D341Med (cell line): ENCODE measurements around the gene MMAB.

Experiments
- DNase-seq: peaks from one replicate; pipeline ENCODE4 v3.0.0; 2012; ENCODE audit warnings: low spot score

The MMAB gene

GRCh38 chr12:109538191-109538863 is 35.0 kb downstream of the MMAB start:
- no peak for DNase-seq

GRCh38 chr12:109537136-109537535 is 36.2 kb downstream of the MMAB start:
- DNase-seq, result no peak

- no peak for DNase-seq
Observed at GRCh38 chr12:109535863-109536250, 37.4 kb downstream of the MMAB start.

DNA sequence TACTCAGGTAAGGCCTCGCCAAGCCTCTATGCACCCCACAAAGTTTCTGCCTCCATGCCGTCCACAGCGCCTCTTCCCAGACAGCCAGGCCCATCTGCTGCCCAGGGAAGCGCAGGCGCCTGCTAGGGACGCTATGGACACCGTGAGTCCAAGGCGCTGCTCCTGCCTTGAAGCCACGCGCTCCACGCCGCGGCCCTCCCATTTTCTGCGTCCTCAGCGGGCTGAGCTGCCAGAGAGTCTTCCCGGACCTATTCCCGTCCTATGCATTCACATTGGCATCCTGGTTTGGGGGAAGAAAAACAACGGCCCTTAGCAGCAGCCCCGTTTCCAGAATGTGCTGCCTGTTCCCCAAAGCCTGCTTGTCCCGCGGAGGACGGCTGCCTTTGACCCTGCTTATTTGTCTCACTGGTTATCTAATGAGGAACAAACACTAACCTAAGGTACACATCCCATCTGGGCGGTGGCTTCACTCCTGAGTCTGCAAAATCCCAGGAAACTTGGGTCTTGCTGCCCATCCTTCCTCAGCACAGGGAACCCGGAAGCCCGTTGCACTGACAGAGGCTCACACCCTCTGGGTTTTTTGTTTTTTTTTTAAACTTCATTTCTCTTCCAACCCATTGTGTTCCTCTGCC is 38.0 kb downstream of the MMAB start:
- no peak for DNase-seq

DNA sequence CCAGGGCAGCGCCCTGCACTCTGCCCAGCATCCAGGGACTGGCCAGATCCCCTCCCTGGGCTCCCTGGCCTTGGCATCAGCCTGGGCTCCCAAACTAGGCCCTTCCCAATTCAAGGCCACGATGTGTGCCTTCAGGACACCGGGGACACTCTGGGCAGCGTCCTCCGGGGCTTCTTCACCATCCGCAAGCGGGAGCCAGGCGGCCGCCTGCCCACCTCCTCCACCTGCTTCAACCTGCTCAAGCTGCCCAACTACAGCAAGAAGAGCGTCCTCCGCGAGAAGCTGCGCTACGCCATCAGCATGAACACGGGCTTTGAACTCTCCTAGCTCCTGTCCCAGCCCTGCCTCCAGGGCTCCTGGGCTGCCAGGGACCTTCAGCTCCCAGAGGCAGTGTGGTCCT is 38.8 kb downstream of the MMAB start:
- DNase-seq, result no peak

DNA sequence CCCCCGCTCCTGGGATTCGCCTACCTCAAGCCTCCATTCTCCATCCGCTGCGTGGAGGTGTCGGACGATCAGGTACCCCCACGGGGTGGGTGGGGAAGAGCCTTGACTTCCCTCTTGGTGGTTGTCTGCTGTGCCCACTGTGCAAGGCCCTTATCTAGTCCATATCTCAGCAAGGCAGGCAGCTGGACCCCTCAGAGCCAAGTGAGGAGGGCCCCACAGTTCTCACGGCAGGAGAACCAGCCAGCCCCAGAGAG is 39.9 kb downstream of the MMAB start:
- DNase-seq, result no peak

DNA sequence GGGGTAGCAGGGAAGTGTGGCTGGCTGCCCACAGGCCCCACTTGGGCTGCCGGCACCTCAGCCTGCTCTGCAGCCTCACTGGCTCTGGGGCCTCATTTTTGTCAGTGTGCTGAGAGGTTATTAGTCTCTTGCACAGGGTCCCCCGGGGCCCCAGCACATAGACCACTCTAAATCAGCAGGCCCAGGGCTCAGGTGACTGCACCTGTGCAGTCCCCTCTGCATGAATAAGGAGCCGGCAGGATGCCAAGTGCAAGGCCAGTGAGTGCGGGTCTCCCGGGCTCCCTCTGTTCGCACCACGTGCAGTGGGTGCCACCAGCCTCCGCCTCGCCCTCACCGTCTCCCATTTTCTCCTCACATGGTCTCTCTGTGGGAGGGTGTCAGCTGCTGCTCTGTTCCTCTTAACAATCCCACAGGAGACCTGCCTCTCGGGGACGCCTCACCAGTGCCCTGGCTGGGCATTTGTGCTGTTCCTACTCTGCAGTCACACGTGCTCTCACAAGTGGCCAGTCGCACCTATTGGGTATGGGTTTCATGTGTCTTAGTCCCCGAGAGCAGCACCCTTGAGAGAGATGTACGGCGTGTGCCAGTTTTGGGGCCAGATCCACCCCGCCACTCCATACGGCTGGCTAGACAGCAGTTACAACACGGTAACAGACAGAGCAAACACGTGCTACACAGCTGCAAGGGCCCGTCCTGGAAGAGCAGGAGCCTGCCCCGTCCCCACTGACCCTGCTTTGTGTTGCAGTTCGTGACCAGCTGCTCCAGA is 40.4 kb downstream of the MMAB start:
- no peak for DNase-seq

- DNase-seq, result no peak
Observed at GRCh38 chr12:109531411-109531810, 41.9 kb downstream of the MMAB start.

DNA sequence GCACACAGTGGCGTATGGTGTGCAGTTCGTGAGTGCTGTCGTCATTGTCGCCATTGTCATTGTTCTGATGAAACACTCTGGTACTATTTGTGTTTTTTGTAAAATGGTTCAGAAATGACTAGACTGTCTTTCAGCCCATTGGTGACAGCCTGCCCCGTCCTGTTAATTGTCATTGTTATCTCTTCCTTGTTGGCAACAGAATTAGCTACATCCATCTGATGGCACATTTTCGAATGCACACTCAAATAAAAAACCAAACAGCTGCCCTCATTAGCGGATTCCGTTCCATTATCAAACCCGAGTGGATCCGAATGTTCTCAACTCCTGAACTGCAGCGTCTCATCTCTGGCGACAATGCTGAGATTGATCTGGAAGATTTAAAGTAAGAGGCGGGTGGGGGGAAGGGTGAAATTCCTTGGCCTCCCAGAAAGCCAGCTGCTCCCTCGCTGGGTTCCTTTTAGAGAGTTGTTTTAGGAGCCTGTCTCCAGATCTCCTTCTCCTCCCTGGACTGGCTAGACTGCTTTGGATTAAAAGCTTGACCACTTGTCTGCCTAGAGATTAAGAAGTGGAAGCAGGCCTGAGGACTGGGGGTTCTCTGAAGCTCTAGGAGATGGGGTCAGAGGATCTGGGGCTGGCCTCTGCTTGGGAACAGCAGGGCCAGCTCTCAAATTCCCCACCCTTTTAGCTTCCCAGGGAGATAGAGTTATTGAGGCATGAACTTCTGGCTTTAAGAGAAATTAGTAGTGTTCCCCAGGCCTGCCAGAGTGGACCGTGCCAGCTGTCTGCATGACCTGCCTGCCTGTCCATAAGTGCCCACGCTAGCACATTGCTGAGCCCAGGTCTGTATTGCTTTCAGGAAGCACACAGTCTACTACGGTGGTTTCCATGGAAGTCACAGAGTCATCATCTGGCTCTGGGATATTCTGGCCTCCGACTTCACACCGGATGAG is 43.3 kb downstream of the MMAB start:
- DNase-seq, result no peak

- DNase-seq, result no peak
Observed at GRCh38 chr12:109527489-109528123, 45.7 kb downstream of the MMAB start.

DNA sequence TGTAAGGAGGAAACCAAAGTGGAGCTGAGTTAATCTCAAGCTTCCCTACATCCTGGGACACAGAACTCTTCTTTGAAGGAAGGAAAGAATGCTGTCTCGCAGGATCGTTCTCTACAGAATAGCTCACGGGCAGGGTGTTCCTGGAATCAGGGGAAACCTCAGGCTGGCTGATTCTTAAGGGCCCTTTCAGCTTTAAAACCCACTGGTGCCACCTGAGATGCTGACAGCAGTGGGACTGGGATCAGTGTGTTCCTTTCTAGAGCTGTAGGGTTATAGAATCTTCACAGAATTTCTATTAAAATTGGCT is 48.1 kb downstream of the MMAB start:
- DNase-seq, result no peak

DNA sequence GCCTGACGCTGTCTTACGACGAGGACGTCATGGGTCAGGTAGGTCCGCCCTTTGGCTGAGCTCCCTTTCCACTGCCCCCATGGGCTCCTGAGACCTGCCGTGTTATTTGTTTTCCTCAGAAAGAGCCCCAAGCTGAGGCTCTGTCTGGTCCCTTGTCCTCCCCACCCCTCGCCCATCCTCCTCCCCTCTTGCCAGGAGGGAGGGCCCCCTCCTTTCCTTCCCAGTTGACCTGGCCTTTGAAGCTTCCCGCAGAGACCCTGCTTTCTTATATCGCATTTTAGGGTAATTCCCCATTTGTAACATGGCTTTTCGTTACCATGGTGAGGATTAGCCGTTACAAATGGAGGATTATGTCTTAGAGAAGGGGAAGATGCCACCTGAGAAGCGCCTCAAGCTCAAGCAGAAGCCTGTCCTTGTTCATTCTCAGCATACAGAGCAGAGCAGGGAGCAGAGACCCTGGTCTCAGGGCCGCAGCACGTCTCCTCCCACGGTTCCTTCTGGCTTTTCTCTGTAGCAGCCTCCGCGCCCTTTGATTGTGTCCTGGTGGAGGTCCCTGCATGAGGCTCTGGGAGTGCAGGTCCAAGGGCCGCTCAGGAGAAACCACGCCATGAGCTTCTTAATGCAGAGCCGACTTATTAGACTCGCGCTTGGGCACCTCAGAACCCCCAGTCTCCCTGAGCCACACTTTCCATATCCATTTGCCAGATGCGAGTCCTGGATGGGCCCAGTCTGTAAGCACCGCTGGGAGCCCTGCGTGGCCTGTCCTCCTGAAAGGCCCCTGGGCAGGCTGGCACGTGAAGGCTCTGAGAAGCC is 48.6 kb downstream of the MMAB start:
- DNase-seq, result peak; percentile 69

- no peak for DNase-seq
Observed at GRCh38 chr12:109523504-109523903, 49.8 kb downstream of the MMAB start.

DNA sequence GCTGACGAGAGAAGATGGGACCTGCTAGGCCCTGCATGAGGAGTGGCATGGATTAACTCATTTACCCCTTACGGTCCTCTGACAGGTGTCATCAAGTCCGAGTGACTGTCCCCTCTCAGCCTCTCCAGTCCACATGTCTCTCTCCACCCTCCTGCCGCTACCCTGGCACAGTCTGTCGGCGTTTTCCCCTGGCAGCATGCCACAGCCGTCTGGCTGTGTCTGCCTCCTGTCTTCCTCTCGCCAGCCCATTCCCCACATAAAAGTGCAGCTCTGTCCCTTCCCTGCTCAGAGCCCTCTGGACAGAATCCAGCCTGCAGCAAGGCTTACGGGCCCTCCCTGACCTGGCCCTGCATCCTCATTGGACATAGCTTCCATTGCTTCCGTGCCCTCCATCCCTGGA is 50.2 kb downstream of the MMAB start:
- peak; percentile 60 for DNase-seq

GRCh38 chr12:109521831-109522230 is 51.5 kb downstream of the MMAB start:
- DNase-seq, result no peak

- DNase-seq, result no peak
Observed at GRCh38 chr12:109519787-109520186, 53.5 kb downstream of the MMAB start.

DNA sequence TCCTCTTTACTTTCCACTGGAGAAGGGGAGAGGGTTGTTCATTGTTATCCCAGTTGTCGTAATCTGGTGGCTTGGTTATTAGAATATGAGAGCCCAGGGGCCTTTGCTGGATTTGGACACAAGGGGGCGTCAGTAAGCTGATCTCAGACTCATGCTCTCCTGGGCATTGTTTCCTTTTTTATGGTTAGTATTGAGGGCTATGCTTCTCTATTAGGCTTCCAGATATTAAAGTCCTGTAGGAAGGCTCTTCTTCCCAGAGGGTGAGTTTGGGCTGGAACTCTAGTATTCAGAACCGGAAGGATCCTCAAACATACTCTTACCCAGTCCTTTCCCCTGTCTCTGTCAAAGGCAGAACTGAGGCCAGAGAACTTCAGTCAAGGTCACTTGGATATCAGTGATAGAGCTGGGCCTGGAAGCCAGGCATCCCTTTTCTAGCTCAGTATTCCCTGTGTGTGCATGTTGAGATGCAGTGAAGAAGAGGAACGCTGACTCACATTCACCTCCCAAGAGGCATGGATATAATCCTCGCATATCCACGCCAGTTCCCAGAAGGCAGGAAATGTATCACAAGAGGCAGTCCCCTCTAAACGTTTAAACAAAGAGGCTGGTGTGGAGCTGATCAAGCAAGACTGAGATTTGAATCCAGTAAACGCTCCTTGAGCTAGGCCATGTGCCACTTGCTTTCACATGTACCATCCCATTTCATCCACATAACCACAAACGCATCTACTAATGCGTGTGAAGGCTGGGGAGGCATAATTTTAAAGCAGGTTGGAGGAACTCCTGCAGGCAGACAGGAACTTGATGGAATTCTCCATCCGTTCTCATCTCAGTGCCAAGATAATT is 54.3 kb downstream of the MMAB start:
- DNase-seq, result peak; percentile 77

GRCh38 chr12:109517619-109518018 is 55.7 kb downstream of the MMAB start:
- no peak for DNase-seq

GRCh38 chr12:109513977-109514376 is 59.3 kb downstream of the MMAB start:
- no peak for DNase-seq

DNA sequence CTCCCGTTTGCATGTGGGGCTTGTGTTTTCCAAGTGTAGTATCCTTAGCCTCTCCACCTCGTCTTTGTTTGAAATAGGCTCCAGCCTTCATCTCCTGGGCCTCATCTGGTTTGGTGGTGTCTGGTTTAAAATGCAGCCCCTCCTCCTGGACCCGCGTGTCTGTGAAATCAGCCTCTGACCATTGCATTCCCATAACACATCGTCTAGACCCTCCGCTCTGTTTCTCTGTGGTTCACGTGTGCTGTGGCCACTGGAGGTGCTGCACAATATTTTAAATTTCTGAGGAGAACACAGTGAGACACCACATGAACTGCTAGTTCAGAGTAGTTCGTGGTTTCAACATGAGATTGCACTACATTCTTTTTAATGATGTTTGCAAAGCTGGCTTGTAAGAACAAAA is 60.3 kb downstream of the MMAB start:
- DNase-seq, result no peak
